SK-N-MC (cell line): ENCODE data around the gene PCNT.

Source experiments
- EZH2 ChIP-seq: fragments of 200-600 bp; sonication (generic); IDR thresholded peaks from one replicate; pipeline ENCODE4 v1.6.1; 2017; ENCODE audit warnings: antibody characterized with exemption
- FOXP2 ChIP-seq: optimal IDR thresholded peaks from 2 replicates; pipeline ENCODE3; 2011; ENCODE audit warnings: mild to moderate bottlenecking, moderate library complexity; ENCODE audit not compliant: insufficient read depth; ENCODE audit errors: extremely low read length, control extremely low read depth

- TF ChIP-seq FOXP2 (no peak), EZH2 (no peak)
Observed at GRCh38 chr21:46475296-46475695, 151.3 kb downstream of the PCNT start.
